Fibroblast of pulmonary artery (primary cell): ENCODE results near the gene DAG1.

Experiments used
- DNase-seq: peaks from one replicate; pipeline ENCODE4 v3.0.0-alpha.2; 2010; ENCODE audit warnings: low read depth
- H3K4me3 ChIP-seq: replicated peaks from 2 replicates; pipeline ENCODE4 v1.5.1; 2011; ENCODE audit warnings: low read depth, mild to moderate bottlenecking, control low read depth, low read length, moderate library complexity
- CTCF ChIP-seq: IDR thresholded peaks from 2 replicates; pipeline ENCODE4 v1.5.1; 2011; ENCODE audit warnings: mild to moderate bottlenecking, control low read depth, low read length, inconsistent platforms; ENCODE audit errors: missing control alignments

Gene DAG1

DNA sequence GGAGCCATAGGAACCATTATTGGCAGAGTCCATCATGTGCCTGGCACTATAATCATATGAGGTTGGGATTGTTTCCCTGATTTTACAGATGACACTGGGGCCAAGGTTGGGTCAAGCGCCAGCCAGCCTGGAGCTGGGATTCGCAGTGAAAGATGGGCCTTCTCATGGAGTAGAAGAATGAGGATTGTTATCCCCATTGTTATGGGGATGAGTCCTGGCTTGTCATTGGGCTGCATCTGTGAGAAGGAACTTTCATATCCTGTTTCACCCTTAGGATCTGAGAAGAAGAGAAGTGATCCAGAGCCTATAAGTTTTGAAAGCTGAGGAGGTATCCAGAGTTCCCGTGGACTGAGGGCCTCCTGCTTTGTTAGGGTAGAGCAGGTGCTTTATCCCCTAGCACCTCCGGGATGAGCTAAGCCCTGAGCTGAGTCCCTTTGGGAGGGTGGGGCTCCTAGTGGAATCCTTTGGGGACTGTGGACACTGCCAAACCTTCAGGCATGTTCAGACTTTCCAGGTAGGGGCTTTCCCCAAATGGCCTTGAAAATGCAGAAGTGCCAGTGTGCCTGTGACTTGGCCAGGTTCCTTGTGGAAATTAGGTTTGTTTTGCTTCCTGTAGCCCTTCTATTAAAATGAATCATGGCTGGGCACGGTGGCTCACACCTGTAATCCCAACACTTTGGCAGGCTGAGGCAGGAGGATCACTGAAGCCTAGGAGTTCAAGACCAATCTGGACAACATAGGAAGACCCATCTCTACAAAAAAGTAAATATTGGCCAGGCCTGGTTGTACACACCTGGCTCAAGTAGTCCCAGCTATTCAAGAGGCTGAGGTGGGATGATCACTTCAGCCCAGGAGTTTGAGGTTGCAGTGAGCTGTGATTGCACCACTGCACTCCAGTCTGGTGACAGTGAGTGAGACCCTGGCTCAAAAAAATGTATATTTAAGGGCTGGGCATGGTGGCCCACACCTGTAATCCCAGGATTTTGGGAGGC is 54.0 kb downstream of the DAG1 start:
- H3K4me3 ChIP-seq, result no peak overlapping the region
- no peak for TF ChIP-seq CTCF
- no peak for DNase-seq

DNA sequence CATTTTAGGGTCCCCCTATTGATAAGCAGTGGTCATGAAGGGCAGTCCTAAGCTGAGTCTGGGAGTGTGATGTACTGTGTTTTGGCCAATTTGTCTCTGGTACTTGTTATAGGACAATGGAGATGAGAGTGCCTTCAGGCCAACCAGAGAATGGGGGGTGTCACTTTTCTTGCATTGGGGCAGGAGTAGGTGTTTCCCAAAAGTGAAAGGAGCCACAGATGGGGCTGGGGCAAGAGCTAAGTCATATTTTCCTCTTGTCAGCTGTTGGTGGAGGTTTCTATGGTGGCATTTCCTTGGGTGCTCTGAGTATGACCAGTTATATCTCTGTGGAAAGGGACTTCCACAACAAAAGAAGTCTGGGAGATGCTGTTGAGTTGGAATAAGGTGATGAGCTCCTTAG is 59.5 kb downstream of the DAG1 start:
- no peak overlapping the region for H3K4me3 ChIP-seq
- no peak for DNase-seq
- no peak for TF ChIP-seq CTCF

GRCh38 chr3:49530231-49530630 is 60.2 kb downstream of the DAG1 start:
- no peak for TF ChIP-seq CTCF
- no peak overlapping the region for H3K4me3 ChIP-seq

GRCh38 chr3:49530701-49531100 is 60.6 kb downstream of the DAG1 start:
- no peak for TF ChIP-seq CTCF
- H3K4me3 ChIP-seq, result no peak overlapping the region
- no peak for DNase-seq

More at GRCh38 chr3:49530231-49530630, 60.2 kb downstream of the DAG1 start:
- DNase-seq, result no peak

DNA sequence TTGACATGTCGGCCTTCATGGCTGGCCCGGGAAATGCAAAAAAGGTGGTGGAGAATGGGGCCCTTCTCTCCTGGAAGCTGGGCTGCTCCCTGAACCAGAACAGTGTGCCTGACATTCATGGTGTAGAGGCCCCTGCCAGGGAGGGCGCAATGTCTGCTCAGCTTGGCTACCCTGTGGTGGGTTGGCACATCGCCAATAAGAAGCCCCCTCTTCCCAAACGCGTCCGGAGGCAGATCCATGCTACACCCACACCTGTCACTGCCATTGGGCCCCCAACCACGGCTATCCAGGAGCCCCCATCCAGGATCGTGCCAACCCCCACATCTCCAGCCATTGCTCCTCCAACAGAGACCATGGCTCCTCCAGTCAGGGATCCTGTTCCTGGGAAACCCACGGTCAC is 61.2 kb downstream of the DAG1 start:
- H3K4me3 ChIP-seq, result no peak overlapping the region
- no peak for TF ChIP-seq CTCF
- DNase-seq, result no peak

DNA sequence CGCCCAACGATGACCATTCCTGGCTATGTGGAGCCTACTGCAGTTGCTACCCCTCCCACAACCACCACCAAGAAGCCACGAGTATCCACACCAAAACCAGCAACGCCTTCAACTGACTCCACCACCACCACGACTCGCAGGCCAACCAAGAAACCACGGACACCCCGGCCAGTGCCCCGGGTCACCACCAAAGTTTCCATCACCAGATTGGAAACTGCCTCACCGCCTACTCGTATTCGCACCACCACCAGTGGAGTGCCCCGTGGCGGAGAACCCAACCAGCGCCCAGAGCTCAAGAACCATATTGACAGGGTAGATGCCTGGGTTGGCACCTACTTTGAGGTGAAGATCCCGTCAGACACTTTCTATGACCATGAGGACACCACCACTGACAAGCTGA is 61.6 kb downstream of the DAG1 start:
- no peak overlapping the region for H3K4me3 ChIP-seq
- TF ChIP-seq CTCF, result no peak
- no peak for DNase-seq
